GM03348 (cell line): Measurements from ENCODE around the gene ZNF407.

Experiments used
- DNase-seq: peaks from one replicate; pipeline ENCODE4 v3.0.0; 2012; ENCODE audit warnings: low spot score

Gene ZNF407

DNA sequence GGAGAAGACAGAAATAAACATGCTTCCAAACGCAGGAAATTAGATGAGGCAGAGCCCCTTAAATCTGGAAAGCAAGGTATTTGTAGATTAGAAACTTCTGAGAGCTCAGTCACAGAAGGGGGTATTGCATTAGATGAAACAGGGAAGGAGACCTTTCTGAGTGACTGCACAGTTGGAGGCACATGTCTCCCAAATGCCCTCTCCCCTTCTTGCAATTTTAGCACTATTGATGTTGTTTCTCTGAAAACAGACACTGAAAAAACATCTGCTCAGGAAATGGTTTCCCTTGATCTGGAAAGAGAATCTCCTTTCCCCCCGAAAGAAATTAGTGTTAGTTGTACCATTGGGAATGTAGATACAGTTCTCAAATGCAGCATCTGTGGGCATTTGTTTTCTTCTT lies 33.5 kb downstream of the ZNF407 start:
- no peak for DNase-seq

DNA sequence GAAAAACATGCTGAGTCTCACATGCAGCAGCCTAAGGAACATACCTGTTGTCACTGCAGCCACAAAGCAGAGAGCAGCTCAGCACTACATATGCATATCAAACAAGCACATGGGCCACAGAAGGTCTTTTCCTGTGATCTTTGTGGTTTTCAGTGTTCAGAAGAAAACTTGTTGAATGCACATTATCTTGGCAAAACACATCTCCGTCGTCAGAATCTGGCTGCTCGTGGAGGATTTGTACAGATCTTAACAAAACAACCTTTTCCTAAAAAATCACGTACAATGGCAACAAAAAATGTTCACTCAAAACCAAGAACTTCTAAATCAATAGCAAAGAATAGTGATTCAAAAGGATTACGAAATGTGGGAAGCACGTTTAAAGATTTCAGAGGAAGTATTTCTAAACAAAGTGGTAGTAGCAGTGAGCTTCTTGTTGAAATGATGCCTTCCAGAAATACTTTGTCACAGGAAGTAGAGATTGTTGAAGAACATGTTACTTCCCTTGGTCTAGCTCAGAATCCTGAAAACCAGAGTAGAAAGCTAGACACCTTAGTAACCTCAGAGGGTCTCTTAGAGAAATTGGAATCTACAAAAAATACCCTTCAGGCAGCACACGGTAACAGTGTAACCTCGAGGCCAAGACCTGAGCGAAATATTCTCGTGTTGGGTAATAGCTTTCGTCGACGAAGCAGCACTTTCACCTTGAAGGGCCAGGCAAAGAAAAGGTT lies 34.1 kb downstream of the ZNF407 start:
- DNase-seq = no peak

DNA sequence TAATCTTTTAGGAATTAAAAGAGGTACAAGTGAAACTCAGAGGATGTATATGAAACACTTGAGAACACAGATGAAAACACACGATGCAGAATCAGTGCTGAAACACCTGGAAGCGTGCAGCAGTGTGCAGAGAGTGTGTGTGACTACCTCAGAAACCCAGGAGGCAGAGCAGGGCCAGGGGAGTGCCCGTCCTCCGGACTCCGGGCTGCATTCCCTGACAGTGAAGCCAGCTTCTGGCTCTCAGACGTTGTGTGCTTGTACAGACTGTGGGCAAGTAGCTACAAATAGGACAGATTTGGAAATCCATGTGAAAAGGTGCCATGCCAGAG lies 34.6 kb downstream of the ZNF407 start:
- no peak for DNase-seq

DNA sequence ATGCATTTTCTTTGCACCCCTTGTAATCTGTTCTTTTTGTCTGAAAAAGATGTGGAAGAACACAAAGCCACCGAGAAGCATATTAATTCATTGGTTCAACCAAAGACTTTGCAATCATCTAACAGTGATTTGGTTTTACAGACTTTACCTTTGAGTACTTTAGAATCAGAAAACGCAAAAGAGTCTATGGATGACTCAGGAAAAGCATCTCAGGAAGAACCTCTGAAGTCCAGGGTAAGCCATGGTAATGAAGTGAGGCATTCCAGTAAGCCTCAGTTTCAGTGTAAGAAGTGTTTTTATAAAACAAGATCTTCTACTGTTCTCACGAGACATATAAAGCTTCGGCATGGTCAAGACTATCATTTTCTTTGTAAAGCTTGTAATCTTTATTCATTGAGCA lies 35.2 kb downstream of the ZNF407 start:
- no peak for DNase-seq

DNA sequence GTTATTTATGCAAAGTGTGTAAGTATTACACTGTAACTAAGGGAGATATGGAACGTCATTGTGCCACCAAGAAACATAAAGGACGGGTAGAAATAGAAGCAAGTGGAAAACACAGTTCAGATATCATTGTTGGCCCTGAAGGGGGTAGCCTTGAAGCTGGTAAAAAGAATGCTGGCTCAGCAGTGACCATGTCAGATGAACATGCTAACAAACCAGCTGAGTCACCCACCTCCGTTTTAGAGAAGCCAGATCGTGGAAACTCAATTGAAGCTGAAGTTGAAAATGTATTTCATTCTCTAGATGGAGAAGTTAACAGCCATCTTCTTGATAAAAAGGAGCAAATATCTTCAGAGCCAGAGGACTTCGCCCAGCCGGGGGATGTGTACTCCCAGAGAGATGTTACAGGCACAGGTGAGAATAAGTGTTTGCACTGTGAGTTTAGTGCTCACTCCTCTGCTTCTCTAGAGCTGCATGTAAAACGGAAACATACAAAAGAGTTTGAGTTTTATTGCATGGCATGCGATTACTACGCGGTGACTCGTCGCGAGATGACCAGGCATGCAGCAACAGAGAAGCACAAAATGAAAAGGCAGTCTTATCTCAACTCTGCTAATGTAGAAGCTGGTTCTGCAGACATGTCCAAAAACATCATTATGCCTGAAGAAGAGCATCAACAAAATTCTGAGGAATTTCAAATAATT lies 36.1 kb downstream of the ZNF407 start:
- DNase-seq = no peak

DNA sequence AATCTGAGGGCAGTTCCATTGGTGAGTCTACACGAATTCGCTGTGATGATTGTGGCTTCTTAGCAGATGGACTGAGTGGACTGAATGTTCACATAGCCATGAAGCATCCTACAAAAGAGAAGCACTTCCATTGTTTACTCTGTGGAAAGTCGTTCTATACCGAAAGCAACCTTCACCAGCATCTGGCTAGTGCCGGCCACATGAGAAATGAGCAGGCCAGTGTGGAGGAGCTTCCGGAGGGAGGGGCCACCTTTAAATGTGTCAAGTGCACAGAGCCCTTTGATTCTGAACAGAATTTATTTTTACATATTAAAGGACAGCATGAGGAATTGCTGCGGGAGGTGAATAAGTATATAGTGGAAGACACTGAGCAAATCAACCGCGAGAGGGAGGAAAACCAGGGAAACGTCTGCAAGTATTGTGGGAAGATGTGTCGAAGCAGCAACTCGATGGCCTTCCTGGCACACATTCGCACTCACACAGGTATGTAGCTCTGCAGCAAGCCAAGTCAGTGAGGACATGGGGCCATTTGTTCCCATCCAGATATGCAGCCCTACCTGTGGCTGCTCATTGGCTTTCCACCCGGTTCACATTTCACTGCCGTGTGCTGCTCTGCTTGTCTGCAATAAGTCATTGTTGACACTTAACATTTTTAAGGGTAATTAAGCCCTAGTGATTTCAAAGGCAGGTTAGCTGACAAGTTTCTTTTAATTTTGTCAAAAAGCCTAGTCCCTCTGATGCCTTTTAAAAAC lies 37.7 kb downstream of the ZNF407 start:
- DNase-seq = no peak

DNA sequence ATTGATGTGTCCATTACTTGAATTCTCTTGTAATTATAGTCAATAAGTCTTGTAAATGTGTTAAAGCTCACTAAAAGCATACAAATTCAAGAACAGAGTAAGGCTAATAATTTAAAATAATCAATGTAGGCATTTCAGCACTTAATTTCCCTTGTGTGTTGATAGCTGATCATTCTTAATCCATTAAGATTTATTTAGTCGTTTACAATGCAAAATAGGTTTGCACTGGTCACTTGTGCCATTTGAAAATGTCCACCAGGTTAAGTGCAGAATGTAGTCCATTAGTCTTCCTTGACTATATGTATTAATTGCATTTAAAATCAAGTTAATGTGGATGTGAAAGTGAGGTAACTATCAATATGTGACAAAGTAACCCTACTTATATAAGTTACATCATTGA lies 39.4 kb downstream of the ZNF407 start:
- DNase-seq = no peak

DNA sequence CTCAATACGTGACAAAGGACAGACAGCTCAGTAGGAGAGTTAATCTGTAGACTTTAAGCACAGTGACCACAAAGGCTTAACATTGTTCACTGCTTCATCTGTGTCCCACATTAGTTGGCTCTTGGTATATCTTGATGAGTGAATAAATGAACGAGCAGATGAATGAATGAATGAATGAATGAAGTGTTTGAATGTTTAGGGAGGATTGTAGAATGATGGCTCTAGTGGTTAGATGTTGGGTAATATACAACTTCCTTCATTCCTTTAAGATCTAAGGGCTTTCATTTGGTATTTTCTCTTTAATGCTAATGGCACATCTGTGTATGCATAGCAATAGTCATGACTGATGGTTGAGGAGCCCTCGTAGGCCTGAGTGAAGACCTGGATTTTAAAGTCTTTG lies 40.5 kb downstream of the ZNF407 start:
- DNase-seq = no peak

DNA sequence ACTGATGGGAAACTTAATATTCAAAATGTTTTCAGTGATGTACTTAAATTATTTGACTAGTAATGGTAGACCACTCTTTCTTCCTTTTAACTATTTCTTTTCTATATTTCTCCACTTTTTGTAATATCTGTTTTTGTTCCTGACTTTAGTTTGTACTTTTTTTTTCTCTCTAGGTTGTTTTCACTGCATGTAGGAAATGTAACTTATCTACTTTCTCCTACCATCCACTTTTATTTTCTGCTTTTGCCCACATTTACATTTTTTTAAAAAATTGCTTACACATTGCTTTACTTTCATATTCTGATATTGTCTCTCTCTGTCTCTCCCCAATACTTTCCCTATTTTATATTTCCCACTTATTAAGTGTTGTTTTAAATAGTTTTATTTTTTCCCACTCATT lies 47.0 kb downstream of the ZNF407 start:
- DNase-seq = no peak

DNA sequence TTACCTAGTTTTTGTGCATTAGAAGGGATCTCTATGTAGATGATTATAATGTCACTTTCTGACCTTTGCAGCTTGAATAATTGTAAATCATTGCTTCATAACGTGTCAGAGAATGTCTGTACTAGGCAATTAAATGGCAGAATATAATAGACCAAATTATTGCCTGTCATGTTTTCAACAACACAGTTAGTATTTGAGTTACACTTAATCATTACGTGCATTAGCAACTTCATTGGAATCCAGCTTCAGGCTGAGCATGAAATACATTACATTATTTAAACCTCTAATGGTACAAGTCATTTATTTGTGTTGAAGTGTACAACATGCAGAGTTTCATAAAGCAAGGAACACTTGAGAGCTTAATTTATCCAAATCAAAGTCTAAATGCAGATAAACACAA lies 48.0 kb downstream of the ZNF407 start:
- DNase-seq = no peak

DNA sequence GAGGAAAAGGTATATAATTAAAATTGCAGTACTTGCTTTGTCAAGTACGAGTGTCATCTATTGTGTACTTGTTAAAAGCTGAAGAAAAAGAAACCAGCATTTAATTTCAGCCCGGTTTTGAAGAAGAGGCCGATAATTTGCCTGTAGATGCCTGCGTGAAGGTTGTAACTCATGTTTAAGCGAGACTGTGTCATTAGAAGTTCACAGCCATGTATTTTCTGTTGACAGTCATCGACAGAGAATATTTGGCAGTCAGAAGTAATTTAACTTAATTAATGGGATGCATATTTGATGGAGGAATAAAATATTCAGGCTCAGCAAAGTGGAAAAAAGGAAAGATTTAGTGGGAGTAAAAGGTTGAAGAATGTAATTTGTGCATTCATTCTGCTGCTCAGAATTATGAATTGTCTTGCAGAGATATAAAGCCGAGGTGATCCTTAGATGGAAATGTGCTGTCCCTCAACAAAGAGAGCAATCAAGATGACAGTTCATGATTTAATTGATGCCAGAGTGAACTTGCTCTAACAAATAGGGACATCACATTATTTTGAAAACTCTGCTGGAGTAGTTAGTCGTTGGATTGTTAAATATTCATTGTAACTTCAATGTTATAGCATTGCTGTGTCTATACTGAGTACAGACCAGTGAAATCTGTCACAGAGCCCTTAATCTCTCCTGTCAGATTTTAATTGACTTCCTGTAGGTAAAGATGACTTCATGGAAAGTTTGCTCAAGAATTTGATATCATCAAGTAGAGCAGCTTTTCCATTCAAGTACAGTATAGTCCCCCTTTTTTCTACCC lies 53.9 kb downstream of the ZNF407 start:
- DNase-seq = no peak

DNA sequence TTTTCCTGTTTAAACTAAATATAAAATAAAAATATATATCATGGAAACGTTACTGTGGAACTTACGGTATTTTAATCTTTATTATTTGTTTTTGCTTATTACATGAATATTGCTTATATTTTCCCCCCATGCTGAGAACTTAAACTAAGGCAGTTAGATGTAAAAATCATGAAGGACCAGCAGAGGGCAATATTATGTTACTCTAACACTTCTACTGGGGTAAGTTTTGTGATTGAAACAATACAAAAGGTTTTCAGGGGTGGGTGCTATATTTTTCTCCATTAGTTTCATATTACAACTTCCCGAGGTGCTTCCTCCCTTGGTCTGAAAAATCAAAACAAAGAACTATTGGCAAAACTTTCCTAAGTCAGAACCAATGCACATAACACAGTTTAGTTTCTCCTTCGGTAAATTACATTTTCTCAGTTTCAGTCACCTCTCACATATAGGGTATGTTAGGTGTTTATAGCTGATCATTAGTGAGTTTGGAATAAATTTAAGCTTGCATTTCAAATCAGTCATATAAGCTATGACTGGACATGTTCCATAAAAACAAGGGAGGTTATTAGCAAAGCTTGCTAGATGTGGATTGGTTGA lies 54.8 kb downstream of the ZNF407 start:
- DNase-seq = peak; percentile 59

DNA sequence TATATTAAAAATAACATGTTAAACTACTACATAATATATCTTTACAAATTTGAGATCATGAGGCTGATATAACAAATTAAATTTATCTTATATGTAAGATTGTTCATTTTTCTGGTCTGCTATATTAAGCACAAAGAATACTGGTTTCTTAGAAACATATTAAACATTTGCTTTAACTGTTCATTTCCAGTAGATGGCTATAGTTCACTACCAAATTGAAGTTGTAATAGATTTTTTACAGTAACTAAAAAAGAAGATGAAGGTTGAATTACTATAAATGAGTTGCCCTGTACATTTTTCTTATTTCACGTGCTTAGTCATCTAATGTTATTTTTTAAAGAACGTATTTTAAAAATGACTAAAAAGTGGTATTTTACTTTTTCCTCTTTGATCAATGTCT lies 57.0 kb downstream of the ZNF407 start:
- peak; percentile 15 for DNase-seq

DNA sequence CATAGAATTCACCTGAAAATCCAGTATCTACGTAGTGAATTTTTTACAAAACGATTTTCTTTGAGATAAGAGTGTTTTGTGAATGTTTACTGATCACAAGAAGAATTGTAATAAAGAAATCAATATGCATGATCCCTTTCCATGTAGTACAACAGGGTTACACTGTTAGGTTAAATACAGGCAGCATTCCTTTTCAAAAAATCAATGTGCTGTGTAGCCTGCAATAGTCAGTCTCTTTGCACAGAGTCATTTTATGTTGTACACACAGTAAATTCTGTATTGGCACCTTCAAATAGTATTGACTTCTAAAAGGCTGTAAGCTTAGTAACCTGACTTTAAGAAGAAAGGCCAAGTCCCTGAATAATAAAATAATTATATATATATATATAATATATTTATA lies 63.3 kb downstream of the ZNF407 start:
- no peak for DNase-seq

DNA sequence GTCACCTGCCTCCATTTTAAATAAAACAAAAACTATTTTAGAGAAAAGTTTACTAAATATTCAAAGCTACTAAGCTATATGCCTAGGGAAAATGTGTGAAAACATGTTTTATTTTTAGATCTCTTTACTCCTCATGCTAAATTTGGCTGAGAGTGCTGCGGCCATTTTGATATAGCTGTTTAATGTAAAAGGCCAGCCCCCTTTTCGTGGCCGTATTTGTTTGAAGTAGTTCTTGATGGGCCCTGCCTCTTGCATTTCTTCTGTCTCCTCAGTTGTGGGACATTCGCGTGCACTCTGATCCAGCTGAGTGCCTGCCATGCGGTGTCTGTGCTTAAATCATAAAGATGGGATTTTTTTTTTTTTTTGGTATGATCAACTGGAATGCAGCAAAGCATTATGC lies 64.0 kb downstream of the ZNF407 start:
- DNase-seq = no peak

DNA sequence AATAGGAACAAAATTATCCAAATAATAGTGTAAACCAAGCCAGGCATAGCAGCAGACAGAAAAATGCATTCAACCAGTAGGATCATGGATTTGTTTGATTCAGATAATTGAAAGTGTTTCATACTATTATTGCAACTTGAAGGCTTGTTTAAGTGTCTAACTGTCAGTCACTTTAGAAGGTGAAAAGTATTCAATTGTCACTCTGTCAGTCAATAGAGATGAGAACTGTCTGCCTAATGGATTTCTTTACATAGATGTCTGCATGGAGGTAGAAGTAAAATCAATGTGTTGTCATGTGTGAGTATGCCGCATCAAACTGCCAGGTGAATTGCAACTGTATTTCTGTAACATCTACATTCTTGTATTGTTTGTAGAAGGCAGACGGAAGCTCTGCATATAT lies 65.0 kb downstream of the ZNF407 start:
- DNase-seq = no peak

DNA sequence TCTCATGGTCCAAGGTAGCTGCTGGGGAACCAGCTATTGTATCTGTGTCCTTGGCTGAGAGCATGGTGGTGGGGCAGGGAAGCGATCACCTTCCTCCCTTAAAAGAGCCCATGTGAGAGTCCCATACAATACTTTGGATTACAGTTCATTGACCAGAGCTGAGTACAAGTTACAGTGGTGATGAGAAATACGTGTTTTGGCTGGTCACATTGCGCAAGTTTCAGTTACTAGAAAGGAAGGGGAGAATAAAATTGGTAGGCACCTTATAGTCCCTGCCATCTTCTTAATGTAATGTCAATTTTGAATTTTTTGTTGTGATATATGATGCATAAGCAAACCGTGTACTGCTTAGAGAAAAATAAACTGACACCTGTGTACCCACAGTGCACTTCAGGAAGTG lies 67.7 kb downstream of the ZNF407 start:
- no peak for DNase-seq

DNA sequence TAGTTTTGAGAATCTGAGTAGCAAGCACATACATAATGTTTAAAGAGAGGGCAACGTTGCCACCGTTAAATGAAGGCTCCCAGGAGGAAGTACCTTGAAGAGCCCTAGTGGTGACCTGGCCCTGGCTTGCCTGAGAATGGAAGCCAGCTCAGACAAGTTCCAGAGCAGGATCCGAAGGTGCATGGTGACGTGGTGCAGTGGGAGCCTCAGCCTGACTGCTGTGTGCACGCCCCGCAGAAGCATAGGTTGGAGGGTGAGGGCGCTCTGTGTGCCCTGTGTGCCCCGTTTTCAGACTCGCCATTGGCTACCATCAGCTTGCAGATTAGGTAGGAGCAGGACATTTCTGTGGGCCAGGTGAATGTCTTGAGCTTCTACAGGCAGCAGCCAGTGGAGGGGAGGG lies 68.2 kb downstream of the ZNF407 start:
- DNase-seq = no peak

DNA sequence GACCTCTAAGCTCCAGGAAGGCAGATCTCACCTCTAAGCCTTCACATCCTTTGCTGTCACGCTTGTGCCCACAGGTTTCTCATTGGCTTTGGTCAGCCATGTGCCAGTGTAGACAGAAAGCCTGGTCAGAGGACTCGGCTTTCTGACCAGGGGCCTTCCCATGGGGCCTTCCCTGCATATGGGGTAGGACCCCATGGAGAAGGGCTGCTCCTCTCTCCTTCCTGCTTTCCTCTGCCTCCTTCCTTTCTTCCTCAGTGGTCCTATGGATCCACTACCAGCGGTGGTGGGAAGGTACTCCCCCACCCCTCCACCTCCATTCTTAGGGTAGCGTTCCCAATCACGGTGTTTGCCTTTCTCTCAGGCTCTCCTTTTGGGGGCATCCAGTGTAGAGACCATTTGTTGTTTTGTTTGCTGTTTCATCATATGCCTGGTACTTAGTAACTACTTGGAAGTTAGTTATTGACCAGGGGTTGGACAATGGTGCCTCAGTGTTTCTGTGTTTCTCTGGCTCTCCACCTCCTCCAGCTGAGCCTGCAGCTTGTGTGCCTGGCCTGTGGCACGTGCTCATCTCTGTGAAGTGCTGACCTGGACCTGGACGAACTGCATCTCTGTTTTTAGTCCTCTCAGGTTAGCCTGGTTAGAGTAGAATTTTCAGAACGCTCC lies 71.6 kb downstream of the ZNF407 start:
- DNase-seq = no peak

DNA sequence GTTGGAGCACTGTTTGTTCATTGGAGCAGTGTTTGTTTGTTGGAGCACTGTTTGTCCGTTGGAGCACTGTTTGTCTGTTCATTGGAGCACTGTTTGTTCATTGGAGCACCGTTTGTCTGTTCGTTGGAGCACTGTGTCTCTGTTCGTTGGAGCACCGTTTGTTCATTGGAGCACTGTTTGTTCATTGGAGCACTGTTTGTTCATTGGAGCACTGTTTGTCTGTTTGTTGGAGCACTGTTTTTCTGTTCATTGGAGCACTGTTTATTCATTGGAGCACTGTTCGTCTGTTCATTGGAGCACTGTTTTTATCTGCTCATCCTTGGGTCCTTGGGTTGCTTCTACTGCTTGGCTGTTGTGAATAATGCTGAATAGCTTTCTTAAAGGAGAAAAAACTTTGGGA lies 74.7 kb downstream of the ZNF407 start:
- no peak for DNase-seq

DNA sequence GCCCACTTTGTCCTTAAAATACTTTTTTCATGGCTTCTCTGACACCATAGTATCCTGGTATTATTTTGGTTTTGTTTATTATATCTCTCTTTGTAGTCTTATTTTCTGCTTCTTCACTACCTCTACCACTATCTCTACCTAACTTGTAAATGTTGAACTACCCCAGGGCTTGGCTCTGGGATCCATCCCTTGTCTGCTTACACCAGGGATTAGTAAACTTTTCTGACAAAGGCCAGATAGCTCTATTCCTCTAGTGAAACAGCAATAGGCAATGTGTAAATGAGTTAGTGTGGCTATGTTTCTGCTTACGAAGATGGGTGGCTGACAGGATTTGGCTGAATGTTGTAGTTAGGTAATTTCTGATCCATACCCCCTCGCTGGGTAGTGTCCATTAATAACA lies 76.8 kb downstream of the ZNF407 start:
- no peak for DNase-seq
